Karpas-422 (cell line): Measurements from ENCODE around the gene ARHGAP22. TPM values are rescaled to one million over a fixed set of nuclear protein-coding genes. Genes with fewer than 3 reads are reported as not detected.

Source experiments
- DNase-seq: peaks from one replicate; pipeline ENCODE4 v3.0.0-alpha.2; 2015
- H2AFZ ChIP-seq: fragments of 200-600 bp; sonication (generic); 2 replicates; pipeline ENCODE4 v1.6.1; 2014; ENCODE audit warnings: antibody characterized with exemption, low read length, mixed read lengths
- H3K27ac ChIP-seq: fragments of 200-600 bp; sonication (generic); 2 replicates; pipeline ENCODE4 v1.5.1; 2014; ENCODE audit warnings: mild to moderate bottlenecking, low read length, moderate library complexity
- H3K27me3 ChIP-seq: fragments of 200-600 bp; sonication (generic); 2 replicates; pipeline ENCODE4 v1.6.1; 2014; ENCODE audit warnings: low read length, mixed read lengths
- H3K36me3 ChIP-seq: fragments of 200-600 bp; sonication (generic); 2 replicates; pipeline ENCODE4 v1.6.1; 2014; ENCODE audit warnings: low read length, mixed read lengths; ENCODE audit not compliant: insufficient read depth
- H3K4me1 ChIP-seq: fragments of 200-600 bp; sonication (generic); 2 replicates; pipeline ENCODE4 v1.6.1; 2014; ENCODE audit warnings: mild to moderate bottlenecking, low read length, mixed read lengths
- H3K4me2 ChIP-seq: fragments of 200-600 bp; sonication (generic); 2 replicates; pipeline ENCODE4 v1.6.1; 2014; ENCODE audit warnings: low read length, low read depth, mild to moderate bottlenecking; ENCODE audit not compliant: poor library complexity, severe bottlenecking
- H3K4me3 ChIP-seq: fragments of 200-600 bp; sonication (generic); 2 replicates; pipeline ENCODE4 v1.5.1; 2014; ENCODE audit warnings: mild to moderate bottlenecking, antibody characterized with exemption, low read length, mixed read lengths
- H3K79me2 ChIP-seq: fragments of 200-600 bp; sonication (generic); 2 replicates; pipeline ENCODE4 v1.6.1; 2014; ENCODE audit warnings: mild to moderate bottlenecking, low read length, mixed read lengths
- H3K9ac ChIP-seq: fragments of 200-600 bp; sonication (generic); 2 replicates; pipeline ENCODE4 v1.6.0; 2014; ENCODE audit warnings: low read length
- H3K9me2 ChIP-seq: fragments of 200-600 bp; sonication (generic), shearing (Covaris generic); replicated peaks from 2 replicates; pipeline ENCODE4 v1.6.0; 2014; ENCODE audit warnings: mild to moderate bottlenecking, low read length, moderate library complexity; ENCODE audit not compliant: insufficient read depth
- H3K9me3 ChIP-seq: fragments of 300-700, 200-600 bp; sonication (generic); 2 replicates; pipeline ENCODE4 v1.6.1; 2014; ENCODE audit warnings: low read length, mixed read lengths
- H4K20me1 ChIP-seq: fragments of 200-600 bp; sonication (generic); 2 replicates; pipeline ENCODE4 v1.6.1; 2014; ENCODE audit warnings: mild to moderate bottlenecking, antibody characterized with exemption, low read length, low read depth; ENCODE audit not compliant: insufficient read depth
- total RNA-seq: library from RNA; depleted of rRNA; stranded (reverse); fragments of >200 nt; shearing (Covaris generic); gene quantifications from 2 replicates; pipeline ENCODE4 v1.2.3, GENCODE V29; 2014; ENCODE audit warnings: low replicate concordance

The ARHGAP22 gene
- total RNA-seq, 1 experiment from 2014 or later, result 0.07 TPM

- Histone ChIP-seq H2AFZ (no peak overlapping the region), H3K9me2 (no peaks in the 10 kb centered on the region)
- DNase-seq, result no peak
These were observed 157.3 kb downstream of the ARHGAP22 start for GRCh38 chr10:48447356-48448215.

GRCh38 chr10:48446785-48447184 lies 158.1 kb downstream of the ARHGAP22 start:
- Histone ChIP-seq H3K9me3 (no peaks in the 10 kb centered on the region), H3K9me2 (no peaks in the 10 kb centered on the region), H3K4me1 (no peaks in the 10 kb centered on the region), H3K4me2 (no peak overlapping the region), H3K27me3 (no peaks in the 10 kb centered on the region), H3K4me3 (no peak overlapping the region), H3K36me3 (no peaks in the 10 kb centered on the region), H3K9ac (no peak overlapping the region), H4K20me1 (no peaks in the 10 kb centered on the region), H2AFZ (no peak overlapping the region), H3K27ac (no peak overlapping the region), H3K79me2 (no peaks in the 10 kb centered on the region)
- no peak for DNase-seq

More at GRCh38 chr10:48447356-48448215, 157.3 kb downstream of the ARHGAP22 start:
- 0 out of 2 replicates have a peak, but pooled peaks cover 5% of the 10 kb centered on the region for H4K20me1 ChIP-seq
- no peak overlapping the region for H3K4me2 ChIP-seq
- no peaks in the 10 kb centered on the region for H3K9me3 ChIP-seq
- H3K4me1 ChIP-seq, result no peaks in the 10 kb centered on the region
- no peaks in the 10 kb centered on the region for H3K36me3 ChIP-seq
- no peak overlapping the region for H3K27ac ChIP-seq
- no peak overlapping the region for H3K9ac ChIP-seq
- H3K79me2 ChIP-seq, result no peaks in the 10 kb centered on the region
- no peaks in the 10 kb centered on the region for H3K27me3 ChIP-seq
- no peak overlapping the region for H3K4me3 ChIP-seq

- H3K9ac ChIP-seq, result no peak overlapping the region
- H3K36me3 ChIP-seq, result no peaks in the 10 kb centered on the region
- H3K9me3 ChIP-seq, result no peaks in the 10 kb centered on the region
- no peaks in the 10 kb centered on the region for H3K9me2 ChIP-seq
- no peak overlapping the region for H3K4me3 ChIP-seq
- H4K20me1 ChIP-seq, result no peaks in the 10 kb centered on the region
- no peaks in the 10 kb centered on the region for H3K27me3 ChIP-seq
- no peaks in the 10 kb centered on the region for H3K4me1 ChIP-seq
- no peak overlapping the region for H3K4me2 ChIP-seq
- H3K27ac ChIP-seq, result no peak overlapping the region
- no peak overlapping the region for H2AFZ ChIP-seq
- no peak for DNase-seq
- no peaks in the 10 kb centered on the region for H3K79me2 ChIP-seq
These were observed 158.9 kb downstream of the ARHGAP22 start for GRCh38 chr10:48445932-48446331.

DNA sequence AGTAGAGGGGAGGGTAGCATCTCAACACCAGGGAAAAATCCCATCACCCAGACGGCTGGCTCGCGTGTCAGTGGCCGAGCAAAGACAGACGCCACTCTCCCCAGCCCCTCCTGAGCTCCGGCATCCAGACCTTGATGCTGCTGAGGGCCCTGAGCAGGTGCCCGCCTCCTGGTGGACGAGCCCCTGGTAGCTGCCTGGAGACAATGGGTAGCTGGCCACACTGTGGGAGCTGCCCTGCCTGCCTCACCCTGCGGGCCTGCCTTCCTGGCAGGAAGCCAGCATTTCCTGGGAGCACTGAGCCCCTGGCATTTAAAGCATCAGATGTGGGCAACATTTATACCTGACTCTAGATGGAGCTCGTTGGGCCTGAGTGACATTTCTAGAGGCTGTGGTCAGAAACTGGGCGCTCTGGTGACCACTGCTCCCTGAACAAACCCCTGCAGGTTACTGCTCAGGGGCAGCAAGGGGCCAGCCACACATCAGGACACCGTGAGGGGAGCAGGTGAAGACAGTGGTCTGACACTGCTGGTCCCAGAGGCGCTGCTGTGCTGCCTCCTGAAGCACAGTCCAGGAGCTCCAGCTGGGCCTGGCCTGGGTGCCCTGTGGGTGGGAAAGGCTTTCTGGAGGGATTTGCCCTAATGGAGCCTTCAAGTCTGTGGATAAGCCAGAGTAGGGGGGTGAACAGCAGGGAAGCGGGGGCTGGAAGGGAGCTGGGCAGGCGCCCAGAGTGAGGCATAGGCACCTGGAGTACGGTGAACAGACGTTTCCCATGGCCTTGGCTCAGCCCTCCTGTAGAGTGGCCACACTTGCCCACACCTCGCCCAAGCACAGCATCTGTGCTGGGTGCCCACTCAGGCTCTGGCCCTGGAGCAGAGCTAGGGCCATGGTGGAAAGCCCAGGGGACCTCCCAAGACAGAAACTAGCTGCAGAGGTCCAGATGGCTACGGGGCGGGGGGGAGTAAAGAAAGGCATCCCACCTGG lies 159.7 kb downstream of the ARHGAP22 start:
- H4K20me1 ChIP-seq, result no peaks in the 10 kb centered on the region
- no peak overlapping the region for H3K27ac ChIP-seq
- no peaks in the 10 kb centered on the region for H3K27me3 ChIP-seq
- H3K9ac ChIP-seq, result no peak overlapping the region
- no peaks in the 10 kb centered on the region for H3K36me3 ChIP-seq
- H3K79me2 ChIP-seq, result no peaks in the 10 kb centered on the region
- H2AFZ ChIP-seq, result no peak overlapping the region
- no peak overlapping the region for H3K4me3 ChIP-seq
- H3K4me1 ChIP-seq, result no peaks in the 10 kb centered on the region
- no peak overlapping the region for H3K4me2 ChIP-seq
- no peaks in the 10 kb centered on the region for H3K9me3 ChIP-seq
- DNase-seq, result no peak
- H3K9me2 ChIP-seq, result no peaks in the 10 kb centered on the region

DNA sequence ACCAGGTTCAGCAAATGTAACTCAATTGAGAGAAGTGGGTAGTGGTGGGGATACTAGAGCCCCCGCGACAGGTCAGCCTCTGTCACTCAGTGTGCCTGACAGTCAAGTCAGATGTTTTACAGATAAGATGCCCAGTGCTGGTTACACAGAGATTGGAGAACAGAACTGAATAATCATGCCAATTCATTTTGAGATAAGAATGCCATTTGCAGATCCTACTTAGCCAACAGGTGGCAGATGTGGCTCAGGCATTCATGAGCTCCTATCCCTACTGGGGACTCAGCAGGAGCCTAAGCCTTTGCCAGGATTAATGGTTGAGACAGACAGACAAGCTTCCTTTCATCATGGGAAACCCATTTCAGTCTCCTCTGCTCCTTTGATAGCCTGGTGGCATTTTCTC lies 160.6 kb downstream of the ARHGAP22 start:
- H3K9me3 ChIP-seq, result no peaks in the 10 kb centered on the region
- H3K4me3 ChIP-seq, result no peak overlapping the region
- no peak overlapping the region for H3K9ac ChIP-seq
- no peaks in the 10 kb centered on the region for H3K36me3 ChIP-seq
- H3K27ac ChIP-seq, result no peak overlapping the region
- no peak overlapping the region for H2AFZ ChIP-seq
- no peak overlapping the region for H3K4me2 ChIP-seq
- H3K79me2 ChIP-seq, result no peaks in the 10 kb centered on the region
- DNase-seq, result peak; percentile 54
- no peaks in the 10 kb centered on the region for H3K9me2 ChIP-seq
- H3K4me1 ChIP-seq, result no peaks in the 10 kb centered on the region
- no peaks in the 10 kb centered on the region for H4K20me1 ChIP-seq
- no peaks in the 10 kb centered on the region for H3K27me3 ChIP-seq

DNA sequence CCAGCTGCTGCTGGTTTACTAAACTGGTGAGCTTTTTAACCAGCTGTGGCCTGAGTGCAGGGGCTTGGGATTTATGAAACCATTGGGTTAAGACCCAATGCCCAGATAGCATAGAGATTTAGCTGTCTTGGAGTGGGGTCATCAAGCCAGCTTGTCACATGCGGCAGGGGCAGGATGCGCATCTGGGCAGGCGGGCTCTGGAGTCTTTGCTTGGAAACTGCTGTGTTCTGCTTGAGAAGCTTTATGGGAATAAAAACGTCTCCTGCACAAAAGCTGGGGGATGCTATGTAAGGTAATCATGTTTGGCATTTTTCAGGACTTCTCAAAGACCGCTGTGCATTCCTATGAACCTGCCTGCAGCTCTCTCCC lies 162.1 kb downstream of the ARHGAP22 start:
- Histone ChIP-seq H3K36me3 (no peaks in the 10 kb centered on the region), H3K79me2 (no peaks in the 10 kb centered on the region), H3K4me1 (no peaks in the 10 kb centered on the region), H2AFZ (no peak overlapping the region), H3K4me3 (no peak overlapping the region), H3K4me2 (no peak overlapping the region), H3K27ac (no peak overlapping the region), H3K27me3 (no peaks in the 10 kb centered on the region), H3K9me2 (no peaks in the 10 kb centered on the region), H4K20me1 (no peaks in the 10 kb centered on the region), H3K9ac (no peak overlapping the region), H3K9me3 (no peaks in the 10 kb centered on the region)
- DNase-seq, result no peak

GRCh38 chr10:48442090-48442808 lies 162.6 kb downstream of the ARHGAP22 start:
- H3K9me2 ChIP-seq, result no peaks in the 10 kb centered on the region
- H3K4me1 ChIP-seq, result no peaks in the 10 kb centered on the region
- no peak overlapping the region for H3K9ac ChIP-seq
- no peaks in the 10 kb centered on the region for H3K9me3 ChIP-seq
- H3K79me2 ChIP-seq, result no peaks in the 10 kb centered on the region
- H3K27ac ChIP-seq, result no peak overlapping the region
- DNase-seq, result no peak
- no peaks in the 10 kb centered on the region for H4K20me1 ChIP-seq
- no peak overlapping the region for H3K4me3 ChIP-seq
- H2AFZ ChIP-seq, result no peak overlapping the region
- no peak overlapping the region for H3K4me2 ChIP-seq
- no peaks in the 10 kb centered on the region for H3K36me3 ChIP-seq
- H3K27me3 ChIP-seq, result no peaks in the 10 kb centered on the region
